Activated naive CD4-positive, alpha-beta T cell treated with anti-CD3 and anti-CD28 coated beads for 36 hours (primary cell): ENCODE measurements around the gene CYTH3. TPM values are rescaled to one million over a fixed set of nuclear protein-coding genes. Genes with fewer than 3 reads are reported as not detected.
A peak's percentile ranks its signal among the peaks of the same experiment; 100 is the strongest.

Source experiments
- CTCF ChIA-PET: fragments of 350-600 bp; sonication (Branson Sonifier 250); formaldehyde crosslinking; loops from one replicate; lab custom pipeline; 2021; ENCODE audit warnings: antibody characterized with exemption; lab: Charles Lee
- DNase-seq: peaks from one replicate; pipeline ENCODE4 v3.0.0-alpha.2; 2020
- H3K27ac Mint-ChIP-seq: one replicate; pipeline ENCODE4 v1.8.0; 2021; ENCODE audit warnings: mild to moderate bottlenecking, mixed read lengths
- H3K27me3 Mint-ChIP-seq: one replicate; pipeline ENCODE4 v1.8.0; 2021; ENCODE audit warnings: low read depth, mixed read lengths
- H3K36me3 Mint-ChIP-seq: one replicate; pipeline ENCODE4 v1.8.0; 2021; ENCODE audit warnings: low read depth, mixed read lengths
- H3K4me1 Mint-ChIP-seq: one replicate; pipeline ENCODE4 v1.8.0; 2021; ENCODE audit warnings: low read depth, mixed read lengths
- H3K4me3 Mint-ChIP-seq: one replicate; pipeline ENCODE4 v1.8.0; 2021; ENCODE audit warnings: mild to moderate bottlenecking, moderate library complexity, mixed read lengths
- H3K9me3 Mint-ChIP-seq: one replicate; pipeline ENCODE4 v1.8.0; 2021; ENCODE audit warnings: mixed read lengths
- intact Hi-C: fragments of 100-400 bp; cut with micrococcal nuclease; formaldehyde crosslinking; loops from one replicate; pipeline ENCODE4 v1.15.1; 2023
- total RNA-seq, 2 experiments: library from RNA; stranded (reverse); gene quantifications; one replicate each; pipeline ENCODE4 v1.2.3, GENCODE V29; 2021

The CYTH3 gene
- total RNA-seq, 2 experiments from 2014 or later = 1.1 TPM

GRCh38 chr7:6221340-6222319 is 50.8 kb downstream of the CYTH3 start:
- intact Hi-C loops = loop anchor here (1.0 to 5.0 kb wide), 4 partner anchors 36 to 1746 kb away; partner anchors contain the start of genes AIMP2, GLCCI1 and PMS2
- H3K4me3 Mint-ChIP-seq = peak overlapping the region; percentile 3
- H3K9me3 Mint-ChIP-seq = no peaks in the 10 kb centered on the region
- peak overlapping the region; percentile 55 for H3K27ac Mint-ChIP-seq
- H3K36me3 Mint-ChIP-seq = no peaks in the 10 kb centered on the region
- H3K27me3 Mint-ChIP-seq = no peaks in the 10 kb centered on the region
- DNase-seq = peak; percentile 57
- peaks cover 17% of the 10 kb centered on the region for H3K4me1 Mint-ChIP-seq
- CTCF ChIA-PET = no interaction called here

- H3K27me3 Mint-ChIP-seq = no peaks in the 10 kb centered on the region
- peaks cover 17% of the 10 kb centered on the region for H3K4me1 Mint-ChIP-seq
- intact Hi-C loops = no loop called here
- CTCF ChIA-PET = no interaction called here
- H3K9me3 Mint-ChIP-seq = no peaks in the 10 kb centered on the region
- H3K36me3 Mint-ChIP-seq = no peaks in the 10 kb centered on the region
- no peak for DNase-seq
- H3K27ac Mint-ChIP-seq = no peak overlapping the region
- H3K4me3 Mint-ChIP-seq = no peak overlapping the region
Measured at GRCh38 chr7:6218329-6218728, 54.1 kb downstream of the CYTH3 start.

- H3K27me3 Mint-ChIP-seq = peaks cover 3% of the 10 kb centered on the region
- H3K27ac Mint-ChIP-seq = no peak overlapping the region
- H3K9me3 Mint-ChIP-seq = no peaks in the 10 kb centered on the region
- intact Hi-C loops = no loop called here
- CTCF ChIA-PET = interaction anchor here (1.1 kb wide), 1 partner anchor 21 kb away, joined by 3 read pairs; no protein-coding TSS in a partner anchor
- no peaks in the 10 kb centered on the region for H3K4me1 Mint-ChIP-seq
- no peaks in the 10 kb centered on the region for H3K36me3 Mint-ChIP-seq
- DNase-seq = no peak
- no peak overlapping the region for H3K4me3 Mint-ChIP-seq
Measured at GRCh38 chr7:6212008-6212407, 60.4 kb downstream of the CYTH3 start.

- Mint-ChIP-seq H3K27ac (no peak overlapping the region), H3K9me3 (no peaks in the 10 kb centered on the region), H3K27me3 (peaks cover 3% of the 10 kb centered on the region), H3K4me1 (no peaks in the 10 kb centered on the region), H3K36me3 (no peaks in the 10 kb centered on the region), H3K4me3 (no peak overlapping the region)
- no peak for DNase-seq
- CTCF ChIA-PET = no interaction called here
- intact Hi-C loops = no loop called here
Measured at GRCh38 chr7:6210621-6211372, 61.6 kb downstream of the CYTH3 start.

- Mint-ChIP-seq H3K9me3 (no peaks in the 10 kb centered on the region), H3K4me1 (no peaks in the 10 kb centered on the region), H3K4me3 (no peak overlapping the region), H3K27ac (no peak overlapping the region), H3K27me3 (peaks cover 3% of the 10 kb centered on the region), H3K36me3 (no peaks in the 10 kb centered on the region)
- intact Hi-C loops = no loop called here
- DNase-seq = no peak
- CTCF ChIA-PET = no interaction called here
Measured at GRCh38 chr7:6209340-6209739, 63.1 kb downstream of the CYTH3 start.

- Mint-ChIP-seq H3K27ac (no peak overlapping the region), H3K36me3 (no peaks in the 10 kb centered on the region), H3K4me3 (no peak overlapping the region), H3K4me1 (no peaks in the 10 kb centered on the region), H3K9me3 (no peaks in the 10 kb centered on the region), H3K27me3 (peaks cover 3% of the 10 kb centered on the region)
- CTCF ChIA-PET = interaction anchor here (0.6 to 1.0 kb wide), 2 partner anchors 28 to 350 kb away, joined by 3 to 4 read pairs; no protein-coding TSS in a partner anchor
- DNase-seq = no peak
- intact Hi-C loops = no loop called here
Measured at GRCh38 chr7:6208573-6209328, 63.7 kb downstream of the CYTH3 start.

GRCh38 chr7:6205971-6206660 is 66.3 kb downstream of the CYTH3 start:
- H3K36me3 Mint-ChIP-seq = no peaks in the 10 kb centered on the region
- no peak overlapping the region for H3K4me3 Mint-ChIP-seq
- H3K4me1 Mint-ChIP-seq = no peaks in the 10 kb centered on the region
- no peak for DNase-seq
- intact Hi-C loops = no loop called here
- H3K27ac Mint-ChIP-seq = no peak overlapping the region
- no peaks in the 10 kb centered on the region for H3K9me3 Mint-ChIP-seq
- CTCF ChIA-PET = no interaction called here
- H3K27me3 Mint-ChIP-seq = peaks cover 2% of the 10 kb centered on the region

- Mint-ChIP-seq H3K4me1 (no peaks in the 10 kb centered on the region), H3K27me3 (no peaks in the 10 kb centered on the region), H3K9me3 (no peaks in the 10 kb centered on the region), H3K4me3 (no peak overlapping the region), H3K36me3 (no peaks in the 10 kb centered on the region), H3K27ac (no peak overlapping the region)
- no peak for DNase-seq
- intact Hi-C loops = no loop called here
- CTCF ChIA-PET = no interaction called here
Measured at GRCh38 chr7:6203381-6203780, 69.0 kb downstream of the CYTH3 start.

- DNase-seq = no peak
- no peaks in the 10 kb centered on the region for H3K4me1 Mint-ChIP-seq
- no peak overlapping the region for H3K27ac Mint-ChIP-seq
- no peaks in the 10 kb centered on the region for H3K36me3 Mint-ChIP-seq
- CTCF ChIA-PET = interaction anchor here (0.7 kb wide), 1 partner anchor 8 kb away, joined by 5 read pairs; no protein-coding TSS in a partner anchor
- intact Hi-C loops = no loop called here
- no peaks in the 10 kb centered on the region for H3K9me3 Mint-ChIP-seq
- H3K4me3 Mint-ChIP-seq = no peak overlapping the region
- H3K27me3 Mint-ChIP-seq = no peaks in the 10 kb centered on the region
Measured at GRCh38 chr7:6202117-6202516, 70.3 kb downstream of the CYTH3 start.

- H3K9me3 Mint-ChIP-seq = no peaks in the 10 kb centered on the region
- H3K36me3 Mint-ChIP-seq = no peaks in the 10 kb centered on the region
- CTCF ChIA-PET = interaction anchor here (1.0 kb wide), 1 partner anchor 68 kb away, joined by 3 read pairs; no protein-coding TSS in a partner anchor
- H3K27me3 Mint-ChIP-seq = no peaks in the 10 kb centered on the region
- H3K4me3 Mint-ChIP-seq = no peak overlapping the region
- H3K4me1 Mint-ChIP-seq = no peaks in the 10 kb centered on the region
- DNase-seq = no peak
- no peak overlapping the region for H3K27ac Mint-ChIP-seq
- intact Hi-C loops = no loop called here
Measured at GRCh38 chr7:6200971-6201370, 71.5 kb downstream of the CYTH3 start.

- Mint-ChIP-seq H3K27ac (no peak overlapping the region), H3K9me3 (no peaks in the 10 kb centered on the region), H3K4me1 (no peaks in the 10 kb centered on the region), H3K4me3 (no peak overlapping the region), H3K27me3 (no peaks in the 10 kb centered on the region), H3K36me3 (no peaks in the 10 kb centered on the region)
- DNase-seq = no peak
- CTCF ChIA-PET = no interaction called here
- intact Hi-C loops = no loop called here
Measured at GRCh38 chr7:6198689-6199595, 73.5 kb downstream of the CYTH3 start.
